BLaER1 treated with 17β-estradiol and CSF1 and Interleukin-3, amounts not matched to agents 10 nM and 100 nM (cell line): ENCODE results near the gene TMEM132D.

ENCODE experiments used
- H3K27ac ChIP-seq, 11 experiments: shearing (Covaris generic); formaldehyde crosslinking; 2 replicates each; pipeline ENCODE4 v1.8.1; 2022
- H3K27me3 ChIP-seq, 11 experiments: shearing (Covaris generic); formaldehyde crosslinking; 2 replicates each; pipeline ENCODE4 v1.8.1; 2022
- H3K36me3 ChIP-seq, 11 experiments: shearing (Covaris generic); formaldehyde crosslinking; 2 replicates each; pipeline ENCODE4 v1.8.1; 2022
- H3K4me1 ChIP-seq, 10 experiments: shearing (Covaris generic); formaldehyde crosslinking; 2 replicates each; pipeline ENCODE4 v1.8.1; 2022
- H3K4me2 ChIP-seq, 11 experiments: shearing (Covaris generic); formaldehyde crosslinking; 2 replicates each; pipeline ENCODE4 v1.8.1; 2022
- H3K4me3 ChIP-seq, 10 experiments: shearing (Covaris generic); formaldehyde crosslinking; 2 replicates each; pipeline ENCODE4 v1.8.1; 2022
- H3K9ac ChIP-seq, 11 experiments: shearing (Covaris generic); formaldehyde crosslinking; 2 replicates each; pipeline ENCODE4 v1.8.1; 2022
- H3K9me3 ChIP-seq, 11 experiments: shearing (Covaris generic); formaldehyde crosslinking; replicated peaks in 1 of 11; 2 replicates each; pipeline ENCODE4 v1.8.1; 2022
- H4K20me1 ChIP-seq, 11 experiments: shearing (Covaris generic); formaldehyde crosslinking; 2 replicates each; pipeline ENCODE4 v1.8.1; 2022
- Cebpa-rat ChIP-seq, 11 experiments: shearing (Covaris generic); IDR thresholded peaks; 2 replicates each; pipeline ENCODE4 v1.8.1; 2022

Gene TMEM132D

DNA sequence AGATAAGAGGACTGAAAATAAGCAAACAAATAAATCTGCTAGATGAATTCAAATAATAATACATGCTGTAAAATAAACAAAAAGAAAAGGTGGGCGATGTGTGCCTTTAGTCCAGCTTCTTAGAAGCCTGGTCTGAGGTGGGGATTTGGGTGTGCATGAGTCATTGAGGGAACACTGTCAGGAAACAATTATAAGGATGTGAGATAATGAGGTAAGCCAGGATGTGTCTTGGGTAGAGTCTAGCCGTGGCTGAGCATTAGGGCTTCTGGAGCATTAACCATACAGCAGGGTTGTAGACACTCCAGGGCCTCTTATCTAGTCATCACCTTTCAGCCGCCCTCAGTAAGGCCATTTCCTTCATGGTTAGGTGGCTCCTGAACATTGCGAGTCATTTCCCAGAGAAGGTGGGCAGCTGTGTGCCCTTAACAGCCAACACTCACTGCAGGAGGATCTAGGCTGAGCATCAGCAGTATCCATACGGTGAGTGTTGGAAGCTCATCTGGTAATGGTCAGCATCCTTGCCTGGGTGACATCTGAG, 645.0 kb downstream of the TMEM132D start:
- Histone ChIP-seq H3K27ac (no peak overlapping the region), H3K27me3 (no peaks in the 10 kb centered on the region), H3K4me3 (no peak overlapping the region), H3K4me2 (no peak overlapping the region), H3K36me3 (no peaks in the 10 kb centered on the region), H4K20me1 (no peaks in the 10 kb centered on the region), H3K9me3 (peaks cover 0 to 15% (median 10%) of the 10 kb centered on the region in 11 experiments; a peak in 9 of 22 replicates), H3K9ac (no peak overlapping the region), H3K4me1 (peaks cover 0 to 15% (median 11%) of the 10 kb centered on the region in 10 experiments; a peak in 12 of 20 replicates)
- no peak for TF ChIP-seq Cebpa-rat (IDR thresholded peaks at IDR 0.05)

DNA sequence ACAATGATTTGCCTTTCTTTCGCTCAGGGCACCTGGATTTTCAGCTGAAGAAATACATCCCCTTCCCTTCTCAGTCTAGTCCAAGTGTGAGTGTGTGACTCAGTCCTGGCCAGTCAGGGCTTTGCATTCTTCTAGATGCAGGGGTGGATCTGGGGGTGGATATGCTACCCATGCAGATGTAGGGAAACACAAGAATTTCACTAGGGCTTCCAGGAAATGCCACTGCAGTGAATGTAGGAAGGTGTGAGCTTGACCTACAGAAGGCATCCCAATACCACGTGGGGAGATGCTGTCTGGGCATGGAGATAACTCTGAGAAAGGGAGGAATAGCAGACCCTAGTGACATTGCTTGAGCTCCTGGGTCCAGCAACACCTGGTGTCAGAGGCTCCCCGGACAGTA, 646.3 kb downstream of the TMEM132D start:
- H3K9me3 ChIP-seq: peaks cover 0 to 15% (median 10%) of the 10 kb centered on the region in 11 experiments; a peak in 9 of 22 replicates
- no peaks in the 10 kb centered on the region for H3K36me3 ChIP-seq
- no peak overlapping the region for H3K9ac ChIP-seq
- no peak overlapping the region for H3K27ac ChIP-seq
- H3K4me1 ChIP-seq: peaks cover 0 to 15% (median 11%) of the 10 kb centered on the region in 10 experiments; a peak in 12 of 20 replicates
- H3K27me3 ChIP-seq: no peaks in the 10 kb centered on the region
- TF ChIP-seq Cebpa-rat (IDR thresholded peaks at IDR 0.05): no peak
- H4K20me1 ChIP-seq: no peaks in the 10 kb centered on the region
- no peak overlapping the region for H3K4me3 ChIP-seq
- no peak overlapping the region for H3K4me2 ChIP-seq

DNA sequence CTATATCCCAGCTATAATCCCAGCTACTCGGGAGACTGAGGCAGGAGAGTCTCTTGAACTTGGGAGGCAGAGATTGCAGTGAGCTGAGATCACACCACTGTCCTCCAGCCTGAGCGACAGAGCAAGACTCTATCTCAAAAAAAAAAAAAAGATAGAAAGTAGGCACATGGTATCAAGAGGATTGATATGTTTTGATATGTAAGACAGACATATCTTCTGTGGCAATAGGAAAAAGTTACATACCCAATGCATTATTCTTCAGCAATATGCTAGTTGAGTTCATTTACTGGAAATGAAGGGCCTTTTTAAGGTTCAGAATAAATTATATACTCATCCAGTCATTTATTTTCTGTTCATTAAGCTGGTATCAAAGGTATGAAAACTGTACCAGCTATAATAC, 657.2 kb downstream of the TMEM132D start:
- H3K27ac ChIP-seq: no peak overlapping the region

DNA sequence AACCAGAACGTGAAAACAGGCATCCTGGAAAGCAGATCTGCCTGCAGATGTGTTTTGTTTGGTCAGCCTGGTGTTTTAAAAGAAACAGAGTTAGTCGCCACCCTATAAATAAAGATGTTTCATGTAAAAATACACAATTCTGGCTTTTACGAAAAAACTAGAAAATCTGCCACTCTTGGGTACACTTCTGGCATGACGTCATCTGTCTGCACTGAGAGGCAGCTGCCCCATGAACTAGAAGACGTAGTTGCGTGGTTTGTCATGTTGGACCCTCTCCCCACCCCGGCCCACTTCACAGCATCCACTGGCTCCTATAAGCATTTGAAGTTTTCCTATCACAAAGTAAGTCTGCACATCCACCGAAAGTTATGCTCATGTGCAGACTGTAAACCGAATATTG, 658.1 kb downstream of the TMEM132D start:
- no peak for TF ChIP-seq Cebpa-rat (IDR thresholded peaks at IDR 0.05)
- no peak overlapping the region for H3K27ac ChIP-seq
- no peak overlapping the region for H3K4me2 ChIP-seq
- H4K20me1 ChIP-seq: no peaks in the 10 kb centered on the region
- H3K4me1 ChIP-seq: peaks cover 0 to 6% (median 0%) of the 10 kb centered on the region in 10 experiments; a peak in 2 of 20 replicates
- H3K9me3 ChIP-seq: no peaks in the 10 kb centered on the region
- no peak overlapping the region for H3K4me3 ChIP-seq
- H3K27me3 ChIP-seq: no peaks in the 10 kb centered on the region
- H3K9ac ChIP-seq: no peak overlapping the region
- no peaks in the 10 kb centered on the region for H3K36me3 ChIP-seq

More for the DNA sequence above, 657.2 kb downstream of the TMEM132D start:
- Histone ChIP-seq H3K9me3 (peaks cover 0 to under 1% (median 0%) of the 10 kb centered on the region in 11 experiments; a peak in 1 of 22 replicates), H3K4me2 (no peak overlapping the region), H3K36me3 (no peaks in the 10 kb centered on the region), H3K4me3 (no peak overlapping the region), H4K20me1 (no peaks in the 10 kb centered on the region), H3K9ac (no peak overlapping the region), H3K27me3 (no peaks in the 10 kb centered on the region), H3K4me1 (peaks cover 0 to 8% (median 0%) of the 10 kb centered on the region in 10 experiments; a peak in 2 of 20 replicates)
- TF ChIP-seq Cebpa-rat (IDR thresholded peaks at IDR 0.05): no peak

DNA sequence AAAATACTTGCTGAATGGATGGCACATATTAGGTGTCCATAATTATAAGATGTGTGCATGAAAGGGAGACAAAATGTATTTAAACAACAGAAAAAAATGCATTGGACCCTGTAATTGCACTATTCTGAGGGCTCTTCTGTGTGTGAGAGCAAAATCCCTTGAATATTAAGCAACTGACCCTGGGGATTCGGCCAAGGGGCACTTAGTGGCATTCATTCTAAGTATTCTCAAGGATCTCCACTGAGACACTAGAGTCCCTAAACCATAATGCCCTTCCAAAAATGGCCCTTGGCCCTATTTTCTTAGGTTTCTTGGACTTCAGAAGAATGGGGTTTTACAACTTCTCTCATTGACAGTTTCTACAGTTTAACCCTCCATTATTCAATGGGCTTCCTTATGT, 662.0 kb downstream of the TMEM132D start:
- H4K20me1 ChIP-seq: no peaks in the 10 kb centered on the region
- H3K27ac ChIP-seq: no peak overlapping the region
- H3K4me1 ChIP-seq: no peaks in the 10 kb centered on the region
- H3K4me2 ChIP-seq: no peak overlapping the region
- H3K27me3 ChIP-seq: no peaks in the 10 kb centered on the region
- no peak for TF ChIP-seq Cebpa-rat (IDR thresholded peaks at IDR 0.05)
- no peak overlapping the region for H3K9ac ChIP-seq
- 0 out of 22 replicates have a peak, but pooled peaks cover 0 to 4% (median 0%) of the 10 kb centered on the region in 11 experiments for H3K9me3 ChIP-seq
- H3K4me3 ChIP-seq: no peak overlapping the region
- H3K36me3 ChIP-seq: no peaks in the 10 kb centered on the region

DNA sequence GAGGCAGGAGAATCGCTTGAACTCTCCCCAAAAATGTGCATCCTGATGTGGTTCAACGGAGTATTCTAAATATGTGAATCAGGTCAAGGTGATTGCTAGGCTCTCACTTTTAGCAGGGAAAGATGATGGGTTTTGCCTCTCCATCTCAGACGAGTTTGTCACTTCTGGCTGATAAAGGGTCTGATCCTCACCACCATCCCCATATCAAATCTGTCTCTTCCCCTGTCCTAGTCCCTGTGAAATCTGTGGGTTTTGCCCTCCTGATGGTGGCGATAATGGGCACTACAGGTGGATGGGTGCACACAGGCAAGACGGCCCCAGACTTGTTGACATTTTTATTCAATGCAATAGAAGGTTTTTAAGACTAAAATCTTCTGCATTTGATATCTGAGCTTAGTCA, 665.9 kb downstream of the TMEM132D start:
- Histone ChIP-seq H3K4me3 (no peak overlapping the region), H3K4me1 (no peaks in the 10 kb centered on the region), H3K4me2 (no peak overlapping the region), H3K36me3 (no peaks in the 10 kb centered on the region), H3K27ac (no peak overlapping the region), H3K9me3 (0 out of 22 replicates have a peak, but pooled peaks cover 0 to 4% (median 0%) of the 10 kb centered on the region in 11 experiments), H4K20me1 (no peaks in the 10 kb centered on the region), H3K27me3 (no peaks in the 10 kb centered on the region), H3K9ac (no peak overlapping the region)
- no peak for TF ChIP-seq Cebpa-rat (IDR thresholded peaks at IDR 0.05)

DNA sequence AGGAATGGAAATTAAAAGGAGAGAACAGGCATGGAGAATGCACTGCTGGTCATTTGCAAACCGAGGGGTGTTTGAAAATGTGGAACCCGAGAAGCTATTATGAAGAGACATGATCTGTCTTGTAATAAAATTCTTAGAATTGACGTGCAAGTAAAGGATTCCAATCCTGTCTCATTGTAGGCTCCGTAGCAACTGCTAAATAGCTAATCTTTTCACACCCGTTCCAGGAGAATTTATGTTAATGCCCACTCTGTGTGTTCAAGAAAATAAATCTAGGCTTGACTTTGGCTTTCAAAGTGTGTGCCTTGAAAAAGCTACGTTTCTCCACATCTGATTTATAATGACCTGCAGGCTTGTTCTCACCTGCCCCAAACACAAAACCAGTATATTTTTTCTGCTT, 669.6 kb downstream of the TMEM132D start:
- no peak for TF ChIP-seq Cebpa-rat (IDR thresholded peaks at IDR 0.05)
- 0 out of 22 replicates have a peak, but pooled peaks cover 0 to 4% (median 0%) of the 10 kb centered on the region in 11 experiments for H3K9me3 ChIP-seq
- H3K36me3 ChIP-seq: no peaks in the 10 kb centered on the region
- no peak overlapping the region for H3K4me3 ChIP-seq
- H3K9ac ChIP-seq: no peak overlapping the region
- H3K4me2 ChIP-seq: no peak overlapping the region
- no peak overlapping the region for H3K27ac ChIP-seq
- no peaks in the 10 kb centered on the region for H4K20me1 ChIP-seq
- H3K27me3 ChIP-seq: no peaks in the 10 kb centered on the region
- peaks cover 0 to 8% (median 0%) of the 10 kb centered on the region in 10 experiments; a peak in 2 of 20 replicates for H3K4me1 ChIP-seq

DNA sequence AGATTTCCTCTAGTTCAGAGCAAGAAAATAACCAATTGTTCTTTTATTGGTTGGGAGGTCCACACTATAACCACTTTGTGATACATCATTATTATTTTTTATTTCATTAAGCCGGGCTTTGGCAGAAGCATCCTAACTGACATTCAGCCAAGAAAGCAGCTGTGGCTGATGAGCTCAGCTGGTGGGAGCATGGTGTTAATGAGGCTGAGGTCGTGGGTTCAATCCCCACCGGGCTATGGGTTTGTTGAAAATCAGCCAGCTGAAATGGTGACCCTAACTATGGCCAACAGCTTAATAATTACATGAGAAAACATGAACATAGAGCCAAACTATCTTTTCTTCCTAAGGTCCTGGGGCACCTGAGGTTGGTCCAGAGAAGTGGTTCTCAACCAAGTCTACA, 672.3 kb downstream of the TMEM132D start:
- no peak overlapping the region for H3K4me2 ChIP-seq
- no peak overlapping the region for H3K27ac ChIP-seq
- TF ChIP-seq Cebpa-rat (IDR thresholded peaks at IDR 0.05): no peak
- H4K20me1 ChIP-seq: no peaks in the 10 kb centered on the region
- no peaks in the 10 kb centered on the region for H3K9me3 ChIP-seq
- no peaks in the 10 kb centered on the region for H3K36me3 ChIP-seq
- peaks cover 0 to 8% (median 0%) of the 10 kb centered on the region in 10 experiments; a peak in 2 of 20 replicates for H3K4me1 ChIP-seq
- no peaks in the 10 kb centered on the region for H3K27me3 ChIP-seq
- H3K4me3 ChIP-seq: no peak overlapping the region
- H3K9ac ChIP-seq: no peak overlapping the region

DNA sequence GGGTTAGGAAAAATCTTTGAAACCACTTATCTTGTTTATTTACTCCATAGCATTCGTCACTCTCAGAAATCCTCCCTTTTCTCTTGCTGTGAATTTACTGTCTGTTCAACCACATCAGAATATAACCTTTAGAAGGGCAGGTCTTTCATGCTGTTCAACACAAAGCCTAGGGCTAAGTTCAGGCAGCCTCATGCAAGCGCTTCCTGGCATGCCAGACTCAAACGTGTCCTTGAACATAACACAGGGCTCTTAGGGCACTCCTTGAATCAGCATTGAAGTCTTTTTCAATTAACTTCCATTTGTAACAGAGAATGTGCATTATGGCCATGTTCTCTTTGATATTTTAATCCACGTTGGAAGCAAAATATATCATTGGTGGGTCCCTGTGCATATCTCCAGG, 672.8 kb downstream of the TMEM132D start:
- no peaks in the 10 kb centered on the region for H3K36me3 ChIP-seq
- H3K4me3 ChIP-seq: no peak overlapping the region
- H3K9me3 ChIP-seq: no peaks in the 10 kb centered on the region
- peaks cover 0 to 8% (median 0%) of the 10 kb centered on the region in 10 experiments; a peak in 2 of 20 replicates for H3K4me1 ChIP-seq
- H4K20me1 ChIP-seq: no peaks in the 10 kb centered on the region
- H3K9ac ChIP-seq: no peak overlapping the region
- no peak for TF ChIP-seq Cebpa-rat (IDR thresholded peaks at IDR 0.05)
- no peak overlapping the region for H3K4me2 ChIP-seq
- H3K27ac ChIP-seq: no peak overlapping the region
- no peaks in the 10 kb centered on the region for H3K27me3 ChIP-seq

DNA sequence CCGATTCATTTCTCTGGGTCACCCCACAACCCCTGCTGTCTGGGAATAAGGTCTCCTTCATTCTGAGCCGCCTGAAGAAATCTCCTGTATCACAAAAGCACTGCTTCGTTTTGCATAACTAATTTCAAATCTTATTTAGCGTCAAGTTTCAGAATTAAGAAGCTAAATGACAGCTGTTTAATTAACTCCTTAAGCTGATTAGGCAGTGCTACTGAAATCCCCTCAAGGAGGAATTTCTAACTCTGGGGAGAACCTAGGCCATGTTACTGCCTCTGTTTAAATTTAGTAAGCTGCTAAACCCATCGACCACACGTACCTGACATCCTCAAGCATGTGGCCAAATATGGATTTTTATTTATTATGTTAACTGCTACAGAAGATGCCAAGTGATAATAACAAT, 677.0 kb downstream of the TMEM132D start:
- H3K27me3 ChIP-seq: no peaks in the 10 kb centered on the region
- H3K4me2 ChIP-seq: no peak overlapping the region
- no peak for TF ChIP-seq Cebpa-rat (IDR thresholded peaks at IDR 0.05)
- H3K4me1 ChIP-seq: peaks cover 0 to 8% (median 0%) of the 10 kb centered on the region in 10 experiments; a peak in 2 of 20 replicates
- H4K20me1 ChIP-seq: no peaks in the 10 kb centered on the region
- H3K9me3 ChIP-seq: no peaks in the 10 kb centered on the region
- H3K36me3 ChIP-seq: no peaks in the 10 kb centered on the region
- H3K9ac ChIP-seq: no peak overlapping the region
- no peak overlapping the region for H3K27ac ChIP-seq
- no peak overlapping the region for H3K4me3 ChIP-seq
